Neutrophil (primary cell): ENCODE data around the gene BEX4.
"Not testable (repeated sequence)": the region's sequence is repeated elsewhere in the genome, so short reads cannot be mapped to it uniquely, and the experiment has no call there.

Experiments
- H3K27ac ChIP-seq: fragments of 200-600 bp; sonication (generic); 2 replicates; pipeline ENCODE4 v1.5.1; 2016; ENCODE audit warnings: mild to moderate bottlenecking, moderate library complexity
- H3K27me3 ChIP-seq: fragments of 200-600 bp; sonication (generic); 2 replicates; pipeline ENCODE4 v1.6.0; 2016; ENCODE audit warnings: mild to moderate bottlenecking
- H3K36me3 ChIP-seq: fragments of 200-600 bp; sonication (generic); 2 replicates; pipeline ENCODE4 v1.5.1; 2017
- H3K4me1 ChIP-seq, 2 experiments: fragments of 200-600 bp in 1 of 2; sonication (generic) in 1 of 2; 1 replicate in 1 of 2; 2 replicates in 1 of 2; pipeline versions ENCODE4 v1.5.1 to v1.6.1; 2013 to 2016; ENCODE audit warnings: low read depth in 1 of 2, low read length in 1 of 2, mild to moderate bottlenecking in 1 of 2, moderate library complexity in 1 of 2; ENCODE audit not compliant: control insufficient read depth in 1 of 2, insufficient read depth in 1 of 2
- H3K4me3 ChIP-seq, 2 experiments: fragments of 200-600 bp in 1 of 2; sonication (generic) in 1 of 2; 1 replicate in 1 of 2; 2 replicates in 1 of 2; pipeline ENCODE4 v1.5.1; 2013 to 2016; ENCODE audit warnings: low read depth in 1 of 2, low read length in 1 of 2, mild to moderate bottlenecking in 1 of 2, moderate library complexity in 1 of 2
- H3K9me3 ChIP-seq: fragments of 200-600 bp; sonication (generic); 2 replicates; pipeline ENCODE4 v1.5.1; 2016
- CTCF ChIP-seq: fragments of 200-600 bp; sonication (generic); IDR thresholded peaks from 2 replicates; pipeline ENCODE4 v1.5.1; 2016; ENCODE audit warnings: antibody characterized with exemption

BEX4 gene

GRCh38 chrX:103211012-103211715 lies 3.7 kb upstream of the BEX4 start:
- Histone ChIP-seq H3K27ac (no peak overlapping the region), H3K4me1 (no peaks in the 10 kb centered on the region), H3K9me3 (no peaks in the 10 kb centered on the region), H3K27me3 (no peaks in the 10 kb centered on the region), H3K36me3 (no peaks in the 10 kb centered on the region), H3K4me3 (no peak overlapping the region)
- TF ChIP-seq CTCF, result no peak

- Histone ChIP-seq H3K4me3 (no peak overlapping the region), H3K27ac (no peak overlapping the region), H3K36me3 (no peaks in the 10 kb centered on the region), H3K9me3 (no peaks in the 10 kb centered on the region), H3K27me3 (no peaks in the 10 kb centered on the region), H3K4me1 (no peaks in the 10 kb centered on the region)
- TF ChIP-seq CTCF, result no peak
These were observed 2.0 kb upstream of the BEX4 start for GRCh38 chrX:103212749-103213457.

GRCh38 chrX:103215425-103215991 lies 600 bp downstream of the BEX4 start:
- Histone ChIP-seq H3K9me3 (no peaks in the 10 kb centered on the region), H3K27me3 (no peaks in the 10 kb centered on the region), H3K27ac (no peak overlapping the region), H3K36me3 (no peaks in the 10 kb centered on the region), H3K4me1 (no peaks in the 10 kb centered on the region), H3K4me3 (peak overlapping the region; percentile 56 to 62)
- no peak for TF ChIP-seq CTCF

GRCh38 chrX:103220511-103221323 lies 5.8 kb downstream of the BEX4 start:
- Histone ChIP-seq H3K4me1 (no peaks in the 10 kb centered on the region), H3K4me3 (no peak overlapping the region), H3K27me3 (no peaks in the 10 kb centered on the region), H3K27ac (no peak overlapping the region), H3K36me3 (no peaks in the 10 kb centered on the region), H3K9me3 (no peaks in the 10 kb centered on the region)
- no peak for TF ChIP-seq CTCF

- H3K27me3 ChIP-seq, H3K36me3 ChIP-seq: not testable (repeated sequence)
These were observed 11.0 kb downstream of the BEX4 start for GRCh38 chrX:103225918-103226317.

More at GRCh38 chrX:103225918-103226317, 11.0 kb downstream of the BEX4 start:
- not testable (repeated sequence) for H3K9me3 ChIP-seq, H3K4me3 ChIP-seq, H3K27ac ChIP-seq, H3K4me1 ChIP-seq
